OCI-LY1 (cell line): Measurements from ENCODE around the gene DUSP5.

Experiments
- CTCF ChIP-seq: fragments of 200-600 bp; sonication (generic), shearing (Covaris generic); IDR thresholded peaks from 2 replicates; pipeline ENCODE4 v1.5.1; 2017; ENCODE audit warnings: mild to moderate bottlenecking, antibody characterized with exemption, low read length, moderate library complexity, mixed read lengths
- EZH2 ChIP-seq: fragments of 200-600 bp; sonication (generic), shearing (Covaris generic); IDR thresholded peaks from 2 replicates; pipeline ENCODE4 v1.8.0; 2017; ENCODE audit warnings: borderline replicate concordance, mixed run types, mild to moderate bottlenecking, antibody characterized with exemption, low read length, moderate library complexity, mixed read lengths

DNA sequence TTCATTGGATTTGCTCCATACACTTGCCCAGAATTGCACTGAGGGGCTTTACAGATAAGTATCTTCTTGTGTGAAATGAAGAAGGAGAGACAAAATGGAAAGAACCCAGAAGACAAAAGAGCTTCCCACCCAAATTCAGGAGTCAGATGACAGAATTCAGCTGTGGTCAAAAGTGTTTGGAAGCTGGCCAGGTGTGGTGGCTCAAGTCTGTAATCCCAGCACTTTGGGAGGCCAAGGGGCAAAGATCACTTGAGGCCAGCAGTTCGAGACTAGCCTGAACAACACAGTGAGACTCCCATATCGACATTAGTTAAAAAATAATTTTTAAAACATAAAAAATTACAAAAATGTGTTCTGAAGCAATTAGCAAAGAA lies 27.1 kb downstream of the DUSP5 start:
- TF ChIP-seq CTCF (no peak), EZH2 (no peak)
